Measurements from ENCODE around the gene HES5.

Gene HES5

GRCh38 chr1:2510366-2511155 lies 19.5 kb downstream of the HES5 start:
- no peak for TF ChIP-seq CTCF (conservative IDR thresholded peaks at IDR 0.05; ENCODE audit: control insufficient read depth, insufficient read depth, low read depth, low read length)
- no peak for DNase-seq (ENCODE audit: low read depth)
- H3K4me3 ChIP-seq (ENCODE audit: control insufficient read depth, low read depth, low read length), result no peak overlapping the region

DNA sequence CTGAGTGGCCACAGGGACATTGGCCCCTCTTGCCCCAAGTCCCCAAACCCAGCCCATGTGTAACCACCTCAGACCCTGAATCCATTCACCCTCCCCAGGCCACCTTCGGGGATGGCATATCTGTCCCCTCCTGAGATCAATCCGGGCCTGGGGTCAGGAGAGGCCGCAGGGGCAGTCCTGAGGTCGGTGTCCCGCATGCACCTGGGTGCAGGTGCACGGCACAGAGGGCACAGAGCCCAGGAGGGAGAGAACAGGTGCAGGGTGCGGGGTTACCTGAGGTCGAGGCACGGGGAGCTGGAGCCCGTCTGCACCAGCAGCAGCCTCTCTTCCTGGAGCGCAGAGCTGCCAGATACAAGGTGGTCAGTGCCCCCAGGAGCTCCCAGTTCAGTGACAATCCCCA lies 20.5 kb downstream of the HES5 start:
- no peak overlapping the region for H3K4me3 ChIP-seq (ENCODE audit: control insufficient read depth, low read depth, low read length)
- TF ChIP-seq CTCF (conservative IDR thresholded peaks at IDR 0.05; ENCODE audit: control insufficient read depth, insufficient read depth, low read depth, low read length), result no peak
- DNase-seq (ENCODE audit: low read depth), result no peak

DNA sequence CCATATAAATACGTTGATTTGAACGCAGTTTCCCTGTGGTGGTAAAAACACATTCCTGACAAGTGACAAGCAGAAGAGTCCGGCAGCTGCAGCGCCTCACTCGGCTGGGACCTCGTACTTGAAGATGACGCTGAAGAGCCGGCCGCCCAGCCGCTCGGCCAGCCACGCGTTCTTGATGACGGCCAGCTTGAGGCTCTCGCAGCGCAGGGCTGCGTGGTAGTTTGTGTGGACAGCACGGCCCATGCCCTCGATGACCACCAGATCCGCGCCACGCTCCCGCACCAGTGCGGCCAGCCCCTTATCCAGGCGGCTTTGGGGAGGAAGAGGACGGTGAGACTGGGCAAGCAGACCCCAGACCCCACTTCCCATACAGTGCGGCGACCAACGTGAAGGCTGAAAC lies 21.3 kb downstream of the HES5 start:
- TF ChIP-seq CTCF (conservative IDR thresholded peaks at IDR 0.05; ENCODE audit: control insufficient read depth, insufficient read depth, low read depth, low read length), result no peak
- no peak overlapping the region for H3K4me3 ChIP-seq (ENCODE audit: control insufficient read depth, low read depth, low read length)
- no peak for DNase-seq (ENCODE audit: low read depth)

GRCh38 chr1:2508180-2508579 lies 21.9 kb downstream of the HES5 start:
- no peak overlapping the region for H3K4me3 ChIP-seq (ENCODE audit: control insufficient read depth, low read depth, low read length)
- no peak for TF ChIP-seq CTCF (conservative IDR thresholded peaks at IDR 0.05; ENCODE audit: control insufficient read depth, insufficient read depth, low read depth, low read length)
- no peak for DNase-seq (ENCODE audit: low read depth)

DNA sequence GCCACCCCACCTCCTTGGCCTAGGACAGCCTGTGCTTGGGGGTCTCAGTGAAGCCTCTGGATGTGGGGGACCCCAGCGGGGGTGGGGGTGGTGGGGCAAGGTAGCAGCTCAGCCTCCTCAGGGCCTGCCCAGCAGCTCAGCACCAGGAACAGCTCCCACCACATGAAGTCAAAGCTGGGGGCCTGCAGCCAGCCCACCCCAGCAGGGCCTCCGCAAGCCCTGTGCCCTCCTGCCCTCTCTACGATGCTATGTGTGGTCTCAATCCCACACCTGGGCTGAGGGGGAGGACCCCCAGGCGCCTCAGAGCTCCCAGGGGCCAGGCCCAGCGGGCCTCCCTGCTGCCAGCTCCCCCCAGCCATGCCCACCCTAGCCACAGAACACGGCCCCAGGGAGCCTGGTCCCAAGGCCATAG lies 22.3 kb downstream of the HES5 start:
- no peak overlapping the region for H3K4me3 ChIP-seq (ENCODE audit: control insufficient read depth, low read depth, low read length)
- no peak for DNase-seq (ENCODE audit: low read depth)
- no peak for TF ChIP-seq CTCF (conservative IDR thresholded peaks at IDR 0.05; ENCODE audit: control insufficient read depth, insufficient read depth, low read depth, low read length)

- H3K4me3 ChIP-seq (ENCODE audit: control insufficient read depth, low read depth, low read length), result no peak overlapping the region
- no peak for DNase-seq (ENCODE audit: low read depth)
- TF ChIP-seq CTCF (conservative IDR thresholded peaks at IDR 0.05; ENCODE audit: control insufficient read depth, insufficient read depth, low read depth, low read length), result no peak
Measured at GRCh38 chr1:2506901-2507565, 23.0 kb downstream of the HES5 start.

Data from fibroblast of mammary gland (primary cell).